ENCODE data around the gene GLB1L2.

GRCh38 chr11:134390706-134391569 lies 59.1 kb downstream of the GLB1L2 start:
- TF ChIP-seq CTCF (IDR thresholded peaks at IDR 0.05; ENCODE audit: borderline replicate concordance, extremely low read depth, low read length, poor library complexity, severe bottlenecking) = no peak
- no peak for TF ChIP-seq EZH2 (IDR thresholded peaks at IDR 0.05; ENCODE audit: borderline replicate concordance, low read depth, low read length, severe bottlenecking)

Measured in DND-41 (cell line).